SK-N-SH (cell line): ENCODE data around the gene PATL2. TPM values are rescaled to one million over a fixed set of nuclear protein-coding genes. Genes with fewer than 3 reads are reported as not detected.
A peak's percentile ranks its signal among the peaks of the same experiment; 100 is the strongest.

Experiments
- CTCF ChIA-PET: fragments of 300-600, 350-600 bp; formaldehyde crosslinking; extraction: SDS; loops from one replicate; lab custom pipeline; 2021; lab: Yijun Ruan, JAX
- POLR2A ChIA-PET: fragments of 350-600 bp; sonication (Branson Sonifier 250); formaldehyde crosslinking; extraction: SDS; loops from one replicate; lab custom pipeline; 2020; ENCODE audit warnings: antibody characterized with exemption, inconsistent platforms; lab: Yijun Ruan, JAX
- DNase-seq: peaks from one replicate; pipeline ENCODE4 v3.0.0; 2012
- H2AFZ ChIP-seq: fragments of 200-600 bp; sonication (generic); 2 replicates; pipeline ENCODE4 v1.8.1; 2016; ENCODE audit warnings: antibody characterized with exemption, mild to moderate bottlenecking, low read depth
- H3F3A ChIP-seq: fragments of 200-600 bp; sonication (generic); replicated peaks from 2 replicates; pipeline ENCODE3; 2016; ENCODE audit warnings: antibody characterized with exemption, mild to moderate bottlenecking; ENCODE audit not compliant: insufficient read depth
- H3K27ac ChIP-seq, 2 experiments: fragments of 200-500 bp in 1 of 2; fragments of 200-600 bp in 1 of 2; sonication (Bioruptor generic) in 1 of 2; sonication (generic), shearing (Covaris generic) in 1 of 2; 2 replicates each; pipeline versions ENCODE4 v1.5.1 to v1.6.1; 2014 to 2016; ENCODE audit warnings: low read depth in 2 of 2, inconsistent platforms in 1 of 2, low read length in 1 of 2, mild to moderate bottlenecking in 1 of 2, mixed read lengths in 1 of 2
- H3K27me3 ChIP-seq: fragments of 200-600 bp; sonication (generic), shearing (Covaris generic); 2 replicates; pipeline ENCODE4 v1.6.1; 2016; ENCODE audit warnings: mixed run types; ENCODE audit not compliant: insufficient read depth
- H3K36me3 ChIP-seq, 2 experiments: fragments of 200-500 bp in 1 of 2; fragments of 200-600 bp in 1 of 2; sonication (Bioruptor generic) in 1 of 2; sonication (generic) in 1 of 2; replicated peaks in 1 of 2; 2 replicates each; pipeline versions ENCODE3 to v1.5.1; 2014 to 2016; ENCODE audit warnings: low read length in 1 of 2, mild to moderate bottlenecking in 1 of 2; ENCODE audit not compliant: insufficient read depth in 2 of 2, control insufficient read depth in 1 of 2
- H3K4me1 ChIP-seq, 2 experiments: fragments of 200-500 bp in 1 of 2; fragments of 200-600 bp in 1 of 2; sonication (Bioruptor generic) in 1 of 2; sonication (generic), shearing (Covaris generic) in 1 of 2; 2 replicates each; pipeline versions ENCODE4 v1.5.1 to v1.6.1; 2014 to 2016; ENCODE audit warnings: low read depth in 1 of 2, low read length in 1 of 2, mixed run types in 1 of 2; ENCODE audit not compliant: insufficient read depth in 2 of 2, control insufficient read depth in 1 of 2
- H3K4me2 ChIP-seq: fragments of 200-600 bp; sonication (generic), shearing (Covaris generic); 2 replicates; pipeline ENCODE4 v1.6.1; 2017; ENCODE audit warnings: mixed run types
- H3K4me3 ChIP-seq, 2 experiments: fragments of 200-500 bp in 1 of 2; fragments of 200-600 bp in 1 of 2; sonication (Bioruptor generic) in 1 of 2; sonication (generic), shearing (Covaris generic) in 1 of 2; 2 replicates each; pipeline versions ENCODE4 v1.5.1 to v1.8.1; 2014 to 2016; ENCODE audit warnings: low read depth in 2 of 2, inconsistent platforms in 1 of 2, low read length in 1 of 2, mild to moderate bottlenecking in 1 of 2, mixed read lengths in 1 of 2, moderate library complexity in 1 of 2
- H3K79me2 ChIP-seq: fragments of 200-600 bp; sonication (generic); 2 replicates; pipeline ENCODE4 v1.8.1; 2017; ENCODE audit warnings: mild to moderate bottlenecking; ENCODE audit not compliant: insufficient read depth
- H3K9ac ChIP-seq: fragments of 200-600 bp; sonication (generic); 2 replicates; pipeline ENCODE4 v1.6.1; 2017; ENCODE audit warnings: mixed run types
- H3K9me2 ChIP-seq: fragments of 200-600 bp; sonication (generic); 2 replicates; pipeline ENCODE4 v1.6.1; 2017; ENCODE audit warnings: mixed run types
- H3K9me3 ChIP-seq: fragments of 200-600 bp; sonication (generic); 2 replicates; pipeline ENCODE4 v1.6.1; 2017; ENCODE audit warnings: mixed run types, mild to moderate bottlenecking, moderate library complexity
- H4K20me1 ChIP-seq: fragments of 200-600 bp; sonication (generic); 2 replicates; pipeline ENCODE4 v1.6.1; 2017; ENCODE audit warnings: mild to moderate bottlenecking, mixed run types; ENCODE audit not compliant: insufficient read depth
- CHD2 ChIP-seq: fragments of 150-350 bp; IDR thresholded peaks from 2 replicates; pipeline ENCODE4 v1.6.1; 2018; ENCODE audit warnings: low read length; ENCODE audit not compliant: partially characterized antibody
- ELF1 ChIP-seq: IDR thresholded peaks from 2 replicates; pipeline ENCODE4 v1.4.0; 2012
- EP300 ChIP-seq, 2 experiments: IDR thresholded peaks; 2 replicates each; pipeline versions ENCODE4 v1.4.0 to v1.6.1; 2012; ENCODE audit warnings: borderline replicate concordance in 1 of 2, low read depth in 1 of 2, low read length in 1 of 2
- EZH2phosphoT487 ChIP-seq: fragments of 200-600 bp; sonication (generic); IDR thresholded peaks from 2 replicates; pipeline ENCODE4 v1.6.1; 2017; ENCODE audit warnings: low read depth, mixed run types, mild to moderate bottlenecking, antibody characterized with exemption, moderate library complexity, borderline replicate concordance
- FOSL2 ChIP-seq: IDR thresholded peaks from 2 replicates; pipeline ENCODE4 v1.4.0; 2012; ENCODE audit warnings: low read depth, mild to moderate bottlenecking, moderate library complexity, borderline replicate concordance
- FOXM1 ChIP-seq: IDR thresholded peaks from 2 replicates; pipeline ENCODE4 v1.4.0; 2012; ENCODE audit warnings: low read depth, mild to moderate bottlenecking
- GABPA ChIP-seq: IDR thresholded peaks from 2 replicates; pipeline ENCODE4 v1.4.0; 2012; ENCODE audit warnings: low read depth, mild to moderate bottlenecking
- GATA2 ChIP-seq: sonication (generic); formaldehyde crosslinking; IDR thresholded peaks from 2 replicates; pipeline ENCODE4 v1.5.0; 2020; ENCODE audit warnings: mild to moderate bottlenecking, missing genetic modification reagents
- MEF2A ChIP-seq: IDR thresholded peaks from 2 replicates; pipeline ENCODE4 v1.4.0; 2012; ENCODE audit warnings: low read depth, borderline replicate concordance
- NFIC ChIP-seq: IDR thresholded peaks from 2 replicates; pipeline ENCODE4 v1.4.0; 2012; ENCODE audit warnings: borderline replicate concordance
- NRF1 ChIP-seq: IDR thresholded peaks from 2 replicates; pipeline ENCODE4 v1.6.1; 2012; ENCODE audit warnings: low read depth, mild to moderate bottlenecking, low read length
- POLR2AphosphoS5 ChIP-seq: IDR thresholded peaks from 2 replicates; pipeline ENCODE4 v1.6.1; 2012; ENCODE audit warnings: low read depth, low read length
- RAD21 ChIP-seq: IDR thresholded peaks from 2 replicates; pipeline ENCODE4 v1.6.1; 2012; ENCODE audit warnings: mild to moderate bottlenecking, low read length
- RCOR1 ChIP-seq: fragments of 150-350 bp; IDR thresholded peaks from 2 replicates; pipeline ENCODE4 v1.6.1; 2017; ENCODE audit warnings: antibody characterized with exemption, low read length
- RFX5 ChIP-seq: IDR thresholded peaks from 2 replicates; pipeline ENCODE4 v1.6.1; 2012; ENCODE audit warnings: mild to moderate bottlenecking, improper control_type of control experiment, low read length
- RXRA ChIP-seq: IDR thresholded peaks from 2 replicates; pipeline ENCODE4 v1.4.0; 2012; ENCODE audit warnings: low read depth, mild to moderate bottlenecking, borderline replicate concordance
- SMC3 ChIP-seq: IDR thresholded peaks from 2 replicates; pipeline ENCODE4 v1.6.1; 2012; ENCODE audit warnings: low read depth, low read length, improper control_type of control experiment
- TAF1 ChIP-seq: IDR thresholded peaks from 2 replicates; pipeline ENCODE4 v1.6.1; 2012; ENCODE audit warnings: low read depth, mild to moderate bottlenecking, low read length, moderate library complexity, borderline replicate concordance
- WGBS: methylation state at CpG from one replicate; pipeline ENCODE4 v1.1.6; 2017; ENCODE audit warnings: low lambda C conversion rate; 5-methylcytosine and 5-hydroxymethylcytosine counted together
- polyA plus RNA-seq, 3 experiments: library from polyadenylated mRNA; depleted of rRNA; stranded (reverse); fragments of >200 nt; gene quantifications; 2 replicates each; pipeline ENCODE4 v1.2.3, GENCODE V29; 2012
- TF ChIP-seq, protein P1 (sequence below): IDR thresholded peaks from 2 replicates; pipeline ENCODE4 v1.4.0; 2012; ENCODE audit warnings: low read depth, borderline replicate concordance
- TF ChIP-seq, protein P2 (sequence below): fragments of 150-350 bp; IDR thresholded peaks from 2 replicates; pipeline ENCODE4 v1.6.1; 2016; ENCODE audit warnings: mild to moderate bottlenecking, low read depth, low read length
- TF ChIP-seq, protein P3 (sequence below): fragments of 200-600 bp; sonication (generic); IDR thresholded peaks from 2 replicates; pipeline ENCODE4 v1.6.1; 2017; ENCODE audit warnings: antibody characterized with exemption, mild to moderate bottlenecking, moderate library complexity
- TF ChIP-seq, protein P4 (sequence below): IDR thresholded peaks from 2 replicates; pipeline ENCODE4 v1.6.1; 2012; ENCODE audit warnings: mild to moderate bottlenecking, low read depth, low read length, moderate library complexity

Gene PATL2
- polyA plus RNA-seq, 1 of the 3 experiments (the other 2 are of a cell fraction), result 0.31 TPM

DNA sequence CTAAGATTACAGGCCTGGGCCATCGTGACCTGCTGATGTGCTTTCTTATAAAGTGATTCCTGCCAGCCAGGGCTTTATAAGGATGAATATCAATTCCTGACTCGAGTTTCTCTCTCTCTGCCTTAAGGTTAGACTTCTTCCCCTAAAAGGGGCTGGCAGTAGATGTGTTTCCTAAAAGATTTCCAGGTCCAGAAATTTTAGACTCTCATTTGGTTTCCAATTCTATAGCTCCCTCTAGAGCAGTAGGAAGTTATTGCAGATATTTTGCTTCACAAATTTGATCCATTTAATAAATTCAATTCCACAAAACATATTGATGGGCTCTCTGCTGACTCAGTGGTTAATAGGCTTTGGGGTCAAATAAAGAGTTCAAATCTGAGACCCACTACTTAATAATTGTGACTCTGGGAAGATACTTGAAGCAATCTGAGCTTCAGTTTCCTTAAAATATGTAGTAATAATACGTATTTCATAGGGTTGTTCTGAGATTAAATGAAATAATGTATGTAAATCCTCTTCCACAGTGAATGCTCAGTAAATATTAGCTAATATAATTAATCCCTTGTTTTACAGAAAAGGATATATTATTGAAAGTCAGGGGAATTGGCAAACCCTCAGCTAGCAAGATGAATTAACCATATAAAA is 27.3 kb upstream of the PATL2 start:
- H2AFZ ChIP-seq, result no peak overlapping the region
- no peak overlapping the region for H3K4me2 ChIP-seq
- ChIA-PET POLR2A (interaction anchor here (0.6 to 1.0 kb wide), 2 partner anchors 10 to 26 kb away, joined by 3 to 4 read pairs; no protein-coding TSS in a partner anchor), CTCF (interaction anchor here (0.6 to 7.6 kb wide), 29 partner anchors 9 to 866 kb away, joined by 3 to 117 read pairs (median 5); partner anchors contain the start of genes B2M, PATL2 and SPG11)
- TF ChIP-seq FOXM1 (no peak), CHD2 (no peak), GABPA (no peak), RFX5 (no peak; the same call in 1 of the 2 replicates), NRF1 (no peak), FOSL2 (no peak), EZH2phosphoT487 (no peak), ELF1 (no peak), TAF1 (no peak), SMC3 (peak; percentile 75), POLR2AphosphoS5 (no peak), RAD21 (peak; percentile 87), RCOR1 (no peak), EP300 (IDR thresholded peaks at IDR 0.05; ENCODE audit: borderline replicate concordance in 1 of 2, low read depth in 1 of 2, low read length in 1 of 2) (no peak), RXRA (no peak), GATA2 (CRISPR knock-in tag) (no peak), NFIC (no peak), MEF2A (no peak)
- TF ChIP-seq, protein P1, sequence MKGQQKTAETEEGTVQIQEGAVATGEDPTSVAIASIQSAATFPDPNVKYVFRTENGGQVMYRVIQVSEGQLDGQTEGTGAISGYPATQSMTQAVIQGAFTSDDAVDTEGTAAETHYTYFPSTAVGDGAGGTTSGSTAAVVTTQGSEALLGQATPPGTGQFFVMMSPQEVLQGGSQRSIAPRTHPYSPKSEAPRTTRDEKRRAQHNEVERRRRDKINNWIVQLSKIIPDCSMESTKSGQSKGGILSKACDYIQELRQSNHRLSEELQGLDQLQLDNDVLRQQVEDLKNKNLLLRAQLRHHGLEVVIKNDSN, result no peak
- TF ChIP-seq, protein P2, sequence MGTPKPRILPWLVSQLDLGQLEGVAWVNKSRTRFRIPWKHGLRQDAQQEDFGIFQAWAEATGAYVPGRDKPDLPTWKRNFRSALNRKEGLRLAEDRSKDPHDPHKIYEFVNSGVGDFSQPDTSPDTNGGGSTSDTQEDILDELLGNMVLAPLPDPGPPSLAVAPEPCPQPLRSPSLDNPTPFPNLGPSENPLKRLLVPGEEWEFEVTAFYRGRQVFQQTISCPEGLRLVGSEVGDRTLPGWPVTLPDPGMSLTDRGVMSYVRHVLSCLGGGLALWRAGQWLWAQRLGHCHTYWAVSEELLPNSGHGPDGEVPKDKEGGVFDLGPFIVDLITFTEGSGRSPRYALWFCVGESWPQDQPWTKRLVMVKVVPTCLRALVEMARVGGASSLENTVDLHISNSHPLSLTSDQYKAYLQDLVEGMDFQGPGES, result no peak
- TF ChIP-seq, protein P3, sequence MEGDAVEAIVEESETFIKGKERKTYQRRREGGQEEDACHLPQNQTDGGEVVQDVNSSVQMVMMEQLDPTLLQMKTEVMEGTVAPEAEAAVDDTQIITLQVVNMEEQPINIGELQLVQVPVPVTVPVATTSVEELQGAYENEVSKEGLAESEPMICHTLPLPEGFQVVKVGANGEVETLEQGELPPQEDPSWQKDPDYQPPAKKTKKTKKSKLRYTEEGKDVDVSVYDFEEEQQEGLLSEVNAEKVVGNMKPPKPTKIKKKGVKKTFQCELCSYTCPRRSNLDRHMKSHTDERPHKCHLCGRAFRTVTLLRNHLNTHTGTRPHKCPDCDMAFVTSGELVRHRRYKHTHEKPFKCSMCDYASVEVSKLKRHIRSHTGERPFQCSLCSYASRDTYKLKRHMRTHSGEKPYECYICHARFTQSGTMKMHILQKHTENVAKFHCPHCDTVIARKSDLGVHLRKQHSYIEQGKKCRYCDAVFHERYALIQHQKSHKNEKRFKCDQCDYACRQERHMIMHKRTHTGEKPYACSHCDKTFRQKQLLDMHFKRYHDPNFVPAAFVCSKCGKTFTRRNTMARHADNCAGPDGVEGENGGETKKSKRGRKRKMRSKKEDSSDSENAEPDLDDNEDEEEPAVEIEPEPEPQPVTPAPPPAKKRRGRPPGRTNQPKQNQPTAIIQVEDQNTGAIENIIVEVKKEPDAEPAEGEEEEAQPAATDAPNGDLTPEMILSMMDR, result peak; percentile 86
- TF ChIP-seq, protein P4, sequence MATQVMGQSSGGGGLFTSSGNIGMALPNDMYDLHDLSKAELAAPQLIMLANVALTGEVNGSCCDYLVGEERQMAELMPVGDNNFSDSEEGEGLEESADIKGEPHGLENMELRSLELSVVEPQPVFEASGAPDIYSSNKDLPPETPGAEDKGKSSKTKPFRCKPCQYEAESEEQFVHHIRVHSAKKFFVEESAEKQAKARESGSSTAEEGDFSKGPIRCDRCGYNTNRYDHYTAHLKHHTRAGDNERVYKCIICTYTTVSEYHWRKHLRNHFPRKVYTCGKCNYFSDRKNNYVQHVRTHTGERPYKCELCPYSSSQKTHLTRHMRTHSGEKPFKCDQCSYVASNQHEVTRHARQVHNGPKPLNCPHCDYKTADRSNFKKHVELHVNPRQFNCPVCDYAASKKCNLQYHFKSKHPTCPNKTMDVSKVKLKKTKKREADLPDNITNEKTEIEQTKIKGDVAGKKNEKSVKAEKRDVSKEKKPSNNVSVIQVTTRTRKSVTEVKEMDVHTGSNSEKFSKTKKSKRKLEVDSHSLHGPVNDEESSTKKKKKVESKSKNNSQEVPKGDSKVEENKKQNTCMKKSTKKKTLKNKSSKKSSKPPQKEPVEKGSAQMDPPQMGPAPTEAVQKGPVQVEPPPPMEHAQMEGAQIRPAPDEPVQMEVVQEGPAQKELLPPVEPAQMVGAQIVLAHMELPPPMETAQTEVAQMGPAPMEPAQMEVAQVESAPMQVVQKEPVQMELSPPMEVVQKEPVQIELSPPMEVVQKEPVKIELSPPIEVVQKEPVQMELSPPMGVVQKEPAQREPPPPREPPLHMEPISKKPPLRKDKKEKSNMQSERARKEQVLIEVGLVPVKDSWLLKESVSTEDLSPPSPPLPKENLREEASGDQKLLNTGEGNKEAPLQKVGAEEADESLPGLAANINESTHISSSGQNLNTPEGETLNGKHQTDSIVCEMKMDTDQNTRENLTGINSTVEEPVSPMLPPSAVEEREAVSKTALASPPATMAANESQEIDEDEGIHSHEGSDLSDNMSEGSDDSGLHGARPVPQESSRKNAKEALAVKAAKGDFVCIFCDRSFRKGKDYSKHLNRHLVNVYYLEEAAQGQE, result no peak
- H3F3A ChIP-seq, result no peaks in the 10 kb centered on the region
- no peaks in the 10 kb centered on the region for H3K36me3 ChIP-seq
- WGBS, result 66% methylated on average over 3 of the region's 3 CpGs
- H3K79me2 ChIP-seq, result no peaks in the 10 kb centered on the region
- no peaks in the 10 kb centered on the region for H3K27me3 ChIP-seq
- H3K27ac ChIP-seq, result no peak overlapping the region
- DNase-seq, result peak; percentile 56
- H3K9ac ChIP-seq, result no peak overlapping the region
- H3K4me1 ChIP-seq, result peaks cover 4 to 8% of the 10 kb centered on the region in 2 experiments; a peak in 2 of 4 replicates
- H3K4me3 ChIP-seq, result no peak overlapping the region
- no peaks in the 10 kb centered on the region for H3K9me3 ChIP-seq
- H4K20me1 ChIP-seq, result no peaks in the 10 kb centered on the region
- no peaks in the 10 kb centered on the region for H3K9me2 ChIP-seq
